Activated T-cell treated with anti-CD3 and anti-CD28 coated beads for 1 hour (primary cell): ENCODE data around the gene GPRC6A.
"Not testable (repeated sequence)": the region's sequence is repeated elsewhere in the genome, so short reads cannot be mapped to it uniquely, and the experiment has no call there.

ENCODE experiments used
- DNase-seq: peaks from one replicate; pipeline ENCODE4 v3.0.0-alpha.2; 2020; ENCODE audit warnings: low read depth

GPRC6A gene

GRCh38 chr6:116828983-116829382, at the start of gene GPRC6A:
TSS of gene GPRC6A (minus strand) at chr6:116829083. CDS start at chr6:116829013, 70 bp downstream.
- no peak for DNase-seq

- no peak for DNase-seq
Observed at GRCh38 chr6:116877743-116878142, 48.9 kb upstream of the GPRC6A start.

GRCh38 chr6:116876635-116877611, 48.0 kb upstream of the GPRC6A start, which contains the start of gene RFX6:
TSS of gene RFX6 (plus strand) at chr6:116877242. CDS start at chr6:116877276, 34 bp downstream.
- no peak for DNase-seq

- DNase-seq = no peak
Observed at GRCh38 chr6:116876107-116876506, 47.2 kb upstream of the GPRC6A start.

- DNase-seq = no peak
Observed at GRCh38 chr6:116872771-116873170, 43.9 kb upstream of the GPRC6A start.

GRCh38 chr6:116866281-116866871, 37.5 kb upstream of the GPRC6A start:
- no peak for DNase-seq

- DNase-seq = no peak
Observed at GRCh38 chr6:116859264-116859663, 30.4 kb upstream of the GPRC6A start.

- DNase-seq = no peak
Observed at GRCh38 chr6:116858060-116858459, 29.2 kb upstream of the GPRC6A start.

GRCh38 chr6:116847227-116847626, 18.3 kb upstream of the GPRC6A start:
- DNase-seq = no peak

- DNase-seq = no peak
Observed at GRCh38 chr6:116842459-116842858, 13.6 kb upstream of the GPRC6A start.

- DNase-seq = no peak
Observed at GRCh38 chr6:116840091-116840490, 11.2 kb upstream of the GPRC6A start.

- no peak for DNase-seq
Observed at GRCh38 chr6:116836606-116837342, 7.9 kb upstream of the GPRC6A start.

- not testable (repeated sequence) for DNase-seq
Observed at GRCh38 chr6:116834526-116834925, 5.6 kb upstream of the GPRC6A start.

- no peak for DNase-seq
Observed at GRCh38 chr6:116827561-116828240, 1.2 kb downstream of the GPRC6A start.

GRCh38 chr6:116816336-116816735, 12.5 kb downstream of the GPRC6A start:
- DNase-seq = not testable (repeated sequence)

GRCh38 chr6:116812051-116812650, 16.7 kb downstream of the GPRC6A start:
- no peak for DNase-seq

GRCh38 chr6:116801971-116802370, 26.9 kb downstream of the GPRC6A start:
- no peak for DNase-seq

GRCh38 chr6:116799945-116800344, 28.9 kb downstream of the GPRC6A start:
- no peak for DNase-seq

- no peak for DNase-seq
Observed at GRCh38 chr6:116797585-116797984, 31.3 kb downstream of the GPRC6A start.

GRCh38 chr6:116793224-116793623, 35.7 kb downstream of the GPRC6A start:
- DNase-seq = no peak

- no peak for DNase-seq
Observed at GRCh38 chr6:116783852-116784251, 45.0 kb downstream of the GPRC6A start.
